BLaER1 (cell line): ENCODE measurements around the gene VTCN1.
"Not testable (repeated sequence)": the region's sequence is repeated elsewhere in the genome, so short reads cannot be mapped to it uniquely, and the experiment has no call there.

Experiments
- H3K27ac ChIP-seq: shearing (Covaris generic); formaldehyde crosslinking; 2 replicates; pipeline ENCODE4 v1.8.1; 2022
- H3K27me3 ChIP-seq: shearing (Covaris generic); formaldehyde crosslinking; 2 replicates; pipeline ENCODE4 v1.8.1; 2022
- H3K36me3 ChIP-seq: shearing (Covaris generic); formaldehyde crosslinking; 2 replicates; pipeline ENCODE4 v1.8.1; 2022
- H3K4me1 ChIP-seq: shearing (Covaris generic); formaldehyde crosslinking; 2 replicates; pipeline ENCODE4 v1.8.1; 2022
- H3K4me2 ChIP-seq: shearing (Covaris generic); formaldehyde crosslinking; 2 replicates; pipeline ENCODE4 v1.8.1; 2022
- H3K4me3 ChIP-seq: shearing (Covaris generic); formaldehyde crosslinking; 2 replicates; pipeline ENCODE4 v1.8.1; 2022
- H3K9ac ChIP-seq: shearing (Covaris generic); formaldehyde crosslinking; 2 replicates; pipeline ENCODE4 v1.8.1; 2022
- H3K9me3 ChIP-seq: shearing (Covaris generic); formaldehyde crosslinking; 2 replicates; pipeline ENCODE4 v1.8.1; 2022
- H4K20me1 ChIP-seq: shearing (Covaris generic); formaldehyde crosslinking; 2 replicates; pipeline ENCODE4 v1.8.1; 2022
- Cebpa-rat ChIP-seq: shearing (Covaris generic); IDR thresholded peaks from 2 replicates; pipeline ENCODE4 v1.8.1; 2022

VTCN1 gene

GRCh38 chr1:117105722-117106121 is 105.0 kb downstream of the VTCN1 start:
- no peaks in the 10 kb centered on the region for H3K27me3 ChIP-seq
- no peak overlapping the region for H3K9ac ChIP-seq
- H3K9me3 ChIP-seq = no peaks in the 10 kb centered on the region
- no peak overlapping the region for H3K27ac ChIP-seq
- no peaks in the 10 kb centered on the region for H4K20me1 ChIP-seq
- no peaks in the 10 kb centered on the region for H3K4me1 ChIP-seq
- H3K36me3 ChIP-seq = peaks cover 60% of the 10 kb centered on the region
- H3K4me2 ChIP-seq = no peak overlapping the region
- TF ChIP-seq Cebpa-rat = no peak
- H3K4me3 ChIP-seq = no peak overlapping the region

GRCh38 chr1:117104986-117105385 is 105.7 kb downstream of the VTCN1 start:
- Histone ChIP-seq H3K36me3 (peaks cover 68% of the 10 kb centered on the region), H3K27me3 (no peaks in the 10 kb centered on the region), H3K4me2 (no peak overlapping the region), H3K9me3 (no peaks in the 10 kb centered on the region), H3K9ac (no peak overlapping the region), H3K27ac (no peak overlapping the region), H4K20me1 (no peaks in the 10 kb centered on the region), H3K4me1 (no peaks in the 10 kb centered on the region), H3K4me3 (no peak overlapping the region)
- TF ChIP-seq Cebpa-rat = no peak

GRCh38 chr1:117101858-117102257 is 108.9 kb downstream of the VTCN1 start:
- H3K36me3 ChIP-seq = peaks cover 96% of the 10 kb centered on the region
- not testable (repeated sequence) for H3K4me1 ChIP-seq, H3K27ac ChIP-seq, H3K4me3 ChIP-seq, H3K9ac ChIP-seq, H3K4me2 ChIP-seq, H3K9me3 ChIP-seq, H4K20me1 ChIP-seq, H3K27me3 ChIP-seq

GRCh38 chr1:117101334-117101733 is 109.4 kb downstream of the VTCN1 start:
- no peak overlapping the region for H3K4me2 ChIP-seq
- no peaks in the 10 kb centered on the region for H3K4me1 ChIP-seq
- no peak overlapping the region for H3K9ac ChIP-seq
- no peak overlapping the region for H3K4me3 ChIP-seq
- no peaks in the 10 kb centered on the region for H4K20me1 ChIP-seq
- no peak for TF ChIP-seq Cebpa-rat
- peaks cover 96% of the 10 kb centered on the region for H3K36me3 ChIP-seq
- H3K27me3 ChIP-seq = no peaks in the 10 kb centered on the region
- H3K27ac ChIP-seq = no peak overlapping the region
- H3K9me3 ChIP-seq = no peaks in the 10 kb centered on the region

GRCh38 chr1:117098287-117098890 is 112.3 kb downstream of the VTCN1 start:
- no peak for TF ChIP-seq Cebpa-rat
- Histone ChIP-seq H3K36me3 (peaks cover 97% of the 10 kb centered on the region), H3K9ac (no peak overlapping the region), H3K4me1 (no peaks in the 10 kb centered on the region), H4K20me1 (no peaks in the 10 kb centered on the region), H3K4me2 (no peak overlapping the region), H3K27ac (no peak overlapping the region), H3K4me3 (no peak overlapping the region), H3K27me3 (no peaks in the 10 kb centered on the region), H3K9me3 (no peaks in the 10 kb centered on the region)

GRCh38 chr1:117097443-117097842 is 113.3 kb downstream of the VTCN1 start:
- Histone ChIP-seq H3K27ac (no peak overlapping the region), H3K9ac (no peak overlapping the region), H3K4me2 (no peak overlapping the region), H4K20me1 (no peaks in the 10 kb centered on the region), H3K36me3 (peaks cover 97% of the 10 kb centered on the region), H3K4me3 (no peak overlapping the region), H3K27me3 (no peaks in the 10 kb centered on the region), H3K9me3 (no peaks in the 10 kb centered on the region), H3K4me1 (no peaks in the 10 kb centered on the region)
- no peak for TF ChIP-seq Cebpa-rat

- Histone ChIP-seq H3K36me3 (peaks cover 98% of the 10 kb centered on the region), H3K4me3 (no peak overlapping the region), H3K9ac (no peak overlapping the region), H3K27me3 (no peaks in the 10 kb centered on the region), H3K27ac (no peak overlapping the region), H3K9me3 (no peaks in the 10 kb centered on the region), H3K4me1 (no peaks in the 10 kb centered on the region), H4K20me1 (no peaks in the 10 kb centered on the region), H3K4me2 (no peak overlapping the region)
- TF ChIP-seq Cebpa-rat = no peak
Observed at GRCh38 chr1:117096951-117097408, 113.7 kb downstream of the VTCN1 start.

GRCh38 chr1:117094841-117095604 is 115.7 kb downstream of the VTCN1 start:
- Histone ChIP-seq H3K4me1 (no peaks in the 10 kb centered on the region), H3K4me2 (no peak overlapping the region), H3K9ac (no peak overlapping the region), H3K4me3 (no peak overlapping the region), H3K9me3 (no peaks in the 10 kb centered on the region), H3K27ac (no peak overlapping the region), H4K20me1 (no peaks in the 10 kb centered on the region), H3K27me3 (no peaks in the 10 kb centered on the region), H3K36me3 (peaks cover 100% of the 10 kb centered on the region)
- TF ChIP-seq Cebpa-rat = no peak

GRCh38 chr1:117093870-117094621 is 116.7 kb downstream of the VTCN1 start:
- no peak overlapping the region for H3K9ac ChIP-seq
- no peak overlapping the region for H3K4me2 ChIP-seq
- no peaks in the 10 kb centered on the region for H3K4me1 ChIP-seq
- TF ChIP-seq Cebpa-rat = no peak
- H3K36me3 ChIP-seq = peaks cover 99% of the 10 kb centered on the region
- H4K20me1 ChIP-seq = no peaks in the 10 kb centered on the region
- no peak overlapping the region for H3K4me3 ChIP-seq
- H3K9me3 ChIP-seq = no peaks in the 10 kb centered on the region
- H3K27ac ChIP-seq = no peak overlapping the region
- H3K27me3 ChIP-seq = no peaks in the 10 kb centered on the region
